Measurements from ENCODE around the gene DPM1.

DPM1 gene

DNA sequence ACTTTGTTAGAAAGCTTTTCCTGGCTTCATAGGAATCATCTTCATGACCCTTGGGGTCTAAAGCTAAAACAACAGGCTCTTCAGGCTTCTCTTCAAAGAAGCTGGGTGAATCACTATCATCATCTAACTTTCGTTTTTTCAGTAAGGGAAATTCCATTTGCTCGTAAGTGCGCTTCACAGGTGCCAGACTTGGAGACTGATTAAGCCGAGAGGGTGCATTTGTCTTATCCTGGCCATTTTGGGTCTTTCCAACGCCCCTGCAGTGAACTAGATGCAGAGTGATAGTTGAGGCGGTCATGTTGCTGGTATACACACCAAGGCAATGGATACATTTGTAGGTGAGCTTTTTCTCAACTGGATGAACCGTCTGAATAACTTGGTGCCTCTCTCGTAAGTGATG lies 65.9 kb downstream of the DPM1 start:
- DNase-seq, result no peak

DNA sequence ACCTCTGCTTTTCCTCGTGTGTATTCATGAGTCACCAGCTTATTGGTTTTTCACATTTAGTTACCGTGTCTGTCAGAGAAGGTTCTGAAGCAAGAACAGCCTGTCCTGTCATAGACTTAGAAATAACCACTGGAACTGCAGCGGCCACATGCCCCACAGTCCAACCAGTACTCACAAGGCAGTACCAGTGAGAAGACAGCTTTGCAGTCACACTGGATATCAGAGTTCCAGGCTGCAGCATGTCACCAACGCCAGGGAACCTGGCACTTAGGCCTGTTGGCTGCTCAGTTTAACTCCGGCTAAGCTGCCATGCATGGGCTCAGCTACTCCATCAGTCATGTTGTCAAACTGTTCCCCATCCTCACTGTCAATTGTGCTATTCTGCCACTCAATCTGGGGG lies 67.2 kb downstream of the DPM1 start:
- no peak for DNase-seq

- DNase-seq, result no peak
Measured at GRCh38 chr20:50887576-50887975, 70.8 kb downstream of the DPM1 start.

- no peak for DNase-seq
Measured at GRCh38 chr20:50886184-50886790, 72.0 kb downstream of the DPM1 start.

DNA sequence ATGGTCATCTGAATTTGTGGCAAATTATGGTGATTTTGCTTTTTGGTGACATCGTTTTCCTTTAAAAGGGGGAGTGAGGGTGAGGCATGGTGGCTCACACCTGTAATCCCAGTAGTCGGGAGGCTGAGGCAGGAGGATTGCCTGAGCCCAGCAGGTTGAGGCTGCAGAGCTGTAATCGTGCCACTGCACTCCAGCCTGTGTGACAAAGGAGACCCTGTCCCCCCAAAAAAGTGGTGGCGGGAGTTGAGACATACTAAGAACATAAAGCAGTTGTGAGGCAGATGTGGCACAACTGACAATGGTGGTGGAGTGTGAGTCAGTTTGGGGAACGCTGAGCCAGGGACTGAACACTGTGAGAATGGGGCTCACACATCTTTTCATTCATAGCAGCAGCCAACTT lies 72.6 kb downstream of the DPM1 start:
- DNase-seq, result no peak

DNA sequence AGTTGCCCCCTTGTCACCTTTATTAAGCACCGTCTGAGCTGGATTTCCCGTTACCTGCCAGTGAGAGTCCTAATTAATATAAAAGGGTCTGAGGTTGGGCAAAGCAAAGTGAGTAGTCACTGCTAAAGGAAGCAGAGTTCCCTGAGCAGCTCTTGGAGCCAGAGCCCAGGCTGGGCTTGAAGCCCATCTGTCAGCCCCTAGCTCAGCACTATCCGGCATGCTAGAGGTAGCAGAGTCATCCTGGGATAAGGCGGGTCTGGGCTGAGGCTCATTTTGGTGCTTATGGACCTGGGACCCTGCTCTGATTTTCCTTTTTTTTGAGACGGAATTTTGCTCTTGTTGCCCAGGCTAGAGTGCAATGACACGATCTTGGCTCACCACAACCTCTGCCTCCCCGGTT lies 73.3 kb downstream of the DPM1 start:
- DNase-seq, result no peak

Data from suppressor macrophage treated with lipopolysaccharide for 1 hour (primary cell).